ENCODE results near the gene PICK1.

Gene PICK1

GRCh38 chr22:38014083-38014482 lies 43.1 kb upstream of the PICK1 start:
- TF ChIP-seq, protein P1, sequence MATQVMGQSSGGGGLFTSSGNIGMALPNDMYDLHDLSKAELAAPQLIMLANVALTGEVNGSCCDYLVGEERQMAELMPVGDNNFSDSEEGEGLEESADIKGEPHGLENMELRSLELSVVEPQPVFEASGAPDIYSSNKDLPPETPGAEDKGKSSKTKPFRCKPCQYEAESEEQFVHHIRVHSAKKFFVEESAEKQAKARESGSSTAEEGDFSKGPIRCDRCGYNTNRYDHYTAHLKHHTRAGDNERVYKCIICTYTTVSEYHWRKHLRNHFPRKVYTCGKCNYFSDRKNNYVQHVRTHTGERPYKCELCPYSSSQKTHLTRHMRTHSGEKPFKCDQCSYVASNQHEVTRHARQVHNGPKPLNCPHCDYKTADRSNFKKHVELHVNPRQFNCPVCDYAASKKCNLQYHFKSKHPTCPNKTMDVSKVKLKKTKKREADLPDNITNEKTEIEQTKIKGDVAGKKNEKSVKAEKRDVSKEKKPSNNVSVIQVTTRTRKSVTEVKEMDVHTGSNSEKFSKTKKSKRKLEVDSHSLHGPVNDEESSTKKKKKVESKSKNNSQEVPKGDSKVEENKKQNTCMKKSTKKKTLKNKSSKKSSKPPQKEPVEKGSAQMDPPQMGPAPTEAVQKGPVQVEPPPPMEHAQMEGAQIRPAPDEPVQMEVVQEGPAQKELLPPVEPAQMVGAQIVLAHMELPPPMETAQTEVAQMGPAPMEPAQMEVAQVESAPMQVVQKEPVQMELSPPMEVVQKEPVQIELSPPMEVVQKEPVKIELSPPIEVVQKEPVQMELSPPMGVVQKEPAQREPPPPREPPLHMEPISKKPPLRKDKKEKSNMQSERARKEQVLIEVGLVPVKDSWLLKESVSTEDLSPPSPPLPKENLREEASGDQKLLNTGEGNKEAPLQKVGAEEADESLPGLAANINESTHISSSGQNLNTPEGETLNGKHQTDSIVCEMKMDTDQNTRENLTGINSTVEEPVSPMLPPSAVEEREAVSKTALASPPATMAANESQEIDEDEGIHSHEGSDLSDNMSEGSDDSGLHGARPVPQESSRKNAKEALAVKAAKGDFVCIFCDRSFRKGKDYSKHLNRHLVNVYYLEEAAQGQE (IDR thresholded peaks at IDR 0.05; ENCODE audit: low read depth), result no peak
- TF ChIP-seq TAF1 (IDR thresholded peaks at IDR 0.05; ENCODE audit: low read depth) (no peak), YY1 (IDR thresholded peaks at IDR 0.05; ENCODE audit: low read depth) (no peak), MAX (IDR thresholded peaks at IDR 0.05) (no peak), NFIC (IDR thresholded peaks at IDR 0.05) (no peak), EP300 (IDR thresholded peaks at IDR 0.05; ENCODE audit: borderline replicate concordance) (no peak), CEBPB (IDR thresholded peaks at IDR 0.05) (no peak), ZBTB7A (IDR thresholded peaks at IDR 0.05; ENCODE audit: low read depth) (no peak), USF1 (IDR thresholded peaks at IDR 0.05) (no peak), RAD21 (IDR thresholded peaks at IDR 0.05; ENCODE audit: low read depth) (no peak), CREB1 (IDR thresholded peaks at IDR 0.05; ENCODE audit: low read depth) (no peak), TCF12 (IDR thresholded peaks at IDR 0.05; ENCODE audit: low read depth) (no peak), FOXM1 (IDR thresholded peaks at IDR 0.05; ENCODE audit: borderline replicate concordance, low read depth) (no peak), TEAD4 (IDR thresholded peaks at IDR 0.05) (no peak), EGR1 (IDR thresholded peaks at IDR 0.05) (no peak)

GRCh38 chr22:38016182-38017151 lies 40.7 kb upstream of the PICK1 start:
- TF ChIP-seq NFIC (IDR thresholded peaks at IDR 0.05), result peak; percentile 52
- TF ChIP-seq TCF12 (IDR thresholded peaks at IDR 0.05; ENCODE audit: low read depth), result no peak
- TF ChIP-seq ZBTB7A (IDR thresholded peaks at IDR 0.05; ENCODE audit: low read depth), result peak; percentile 49; the same call in 1 of the 2 replicates
- no peak for TF ChIP-seq CREB1 (IDR thresholded peaks at IDR 0.05; ENCODE audit: low read depth)

DNA sequence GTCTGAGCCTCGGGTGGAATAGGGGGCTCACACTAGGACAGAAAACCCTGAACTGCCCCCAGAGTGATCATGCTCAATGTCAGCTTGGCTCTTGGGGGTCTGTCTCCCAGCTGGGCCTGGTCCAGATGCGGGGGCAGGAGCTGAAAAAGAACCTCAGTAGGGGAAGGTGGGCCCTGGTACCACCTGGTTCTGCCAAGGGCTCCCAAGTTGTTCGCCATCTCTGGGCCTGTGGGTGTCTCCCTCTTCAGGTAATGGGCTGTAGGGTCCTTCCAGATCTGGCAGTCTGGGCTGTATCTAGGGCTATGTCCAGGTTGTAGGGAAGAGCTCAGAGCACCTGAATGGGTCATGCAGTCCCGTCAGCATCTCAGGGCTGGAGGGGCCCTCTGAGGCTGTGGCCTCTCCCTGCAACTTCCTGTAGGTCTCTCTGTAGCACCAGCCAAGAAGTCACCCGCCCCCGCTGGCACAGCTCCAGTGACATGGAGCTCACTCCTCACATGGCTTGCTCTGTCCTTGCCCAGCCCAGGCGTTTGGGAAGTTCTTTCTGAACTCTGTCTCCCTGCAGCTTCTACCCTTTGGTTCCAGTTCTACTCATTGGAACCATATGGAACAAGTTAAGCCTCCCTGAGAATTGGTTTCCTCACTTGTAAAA lies 39.8 kb upstream of the PICK1 start:
- peak; percentile 76 for TF ChIP-seq NFIC (IDR thresholded peaks at IDR 0.05)
- no peak for TF ChIP-seq RAD21 (IDR thresholded peaks at IDR 0.05; ENCODE audit: low read depth)

- TF ChIP-seq TAF1 (IDR thresholded peaks at IDR 0.05; ENCODE audit: low read depth) (no peak), EP300 (IDR thresholded peaks at IDR 0.05; ENCODE audit: borderline replicate concordance) (no peak), USF1 (IDR thresholded peaks at IDR 0.05) (no peak), TEAD4 (IDR thresholded peaks at IDR 0.05) (no peak), CREB1 (IDR thresholded peaks at IDR 0.05; ENCODE audit: low read depth) (no peak), CEBPB (IDR thresholded peaks at IDR 0.05) (no peak), MAX (IDR thresholded peaks at IDR 0.05) (no peak), ZBTB7A (IDR thresholded peaks at IDR 0.05; ENCODE audit: low read depth) (no peak)
Observed at GRCh38 chr22:38017939-38018885, 39.0 kb upstream of the PICK1 start.

DNA sequence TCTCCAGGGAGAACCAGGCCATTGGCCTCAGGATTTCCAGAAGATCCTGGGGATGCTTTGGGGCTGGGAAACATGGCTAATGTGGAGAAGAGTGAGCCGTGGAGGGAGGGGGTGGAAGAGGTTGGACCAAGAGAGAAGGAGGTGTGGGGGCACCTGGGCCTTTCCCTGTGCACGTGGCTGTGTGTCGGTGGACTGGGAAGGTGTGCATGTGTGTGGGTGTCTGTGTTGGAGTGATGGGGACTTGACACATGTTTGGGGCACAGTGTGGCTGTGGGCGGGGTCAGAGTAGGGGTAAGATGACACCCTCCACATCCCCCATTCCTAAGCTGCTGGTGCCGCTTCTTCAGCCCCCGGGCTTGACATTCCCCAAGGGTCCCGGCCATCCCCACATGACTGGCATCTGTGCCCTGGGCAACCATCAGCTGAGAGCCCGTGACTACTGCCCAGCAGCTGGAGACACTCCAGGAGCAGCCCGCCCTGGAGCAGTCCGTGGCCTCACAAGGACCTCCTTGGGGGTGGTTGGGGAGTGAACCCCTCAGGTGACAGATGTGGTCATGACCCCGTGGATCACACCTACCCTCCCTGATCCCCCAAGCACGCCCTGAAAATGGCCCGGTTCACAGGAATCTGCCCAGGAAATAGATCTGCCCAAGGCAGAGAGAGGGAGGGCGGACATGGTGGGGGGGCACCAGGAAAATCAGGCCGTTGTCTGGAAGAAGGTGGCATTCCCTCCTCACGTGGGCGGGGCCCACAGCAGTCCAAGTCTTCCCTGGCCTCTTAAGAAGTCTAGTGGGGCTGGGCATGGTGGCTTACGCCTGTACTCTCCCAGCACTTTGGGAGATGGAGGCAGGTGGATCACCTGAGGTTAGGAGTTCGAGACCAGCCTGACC lies 38.0 kb upstream of the PICK1 start:
- TF ChIP-seq EGR1 (IDR thresholded peaks at IDR 0.05) (no peak), MAX (IDR thresholded peaks at IDR 0.05) (no peak), USF1 (IDR thresholded peaks at IDR 0.05) (no peak), EP300 (IDR thresholded peaks at IDR 0.05; ENCODE audit: borderline replicate concordance) (no peak), NFIC (IDR thresholded peaks at IDR 0.05) (no peak), TCF12 (IDR thresholded peaks at IDR 0.05; ENCODE audit: low read depth) (no peak), YY1 (IDR thresholded peaks at IDR 0.05; ENCODE audit: low read depth) (no peak), RAD21 (IDR thresholded peaks at IDR 0.05; ENCODE audit: low read depth) (no peak), FOXM1 (IDR thresholded peaks at IDR 0.05; ENCODE audit: borderline replicate concordance, low read depth) (no peak), CEBPB (IDR thresholded peaks at IDR 0.05) (no peak), TAF1 (IDR thresholded peaks at IDR 0.05; ENCODE audit: low read depth) (no peak), TEAD4 (IDR thresholded peaks at IDR 0.05) (no peak), ZBTB7A (IDR thresholded peaks at IDR 0.05; ENCODE audit: low read depth) (no peak), CREB1 (IDR thresholded peaks at IDR 0.05; ENCODE audit: low read depth) (no peak)
- TF ChIP-seq, protein P1 (IDR thresholded peaks at IDR 0.05; ENCODE audit: low read depth), result no peak
